ENCODE measurements around the gene PACSIN2.
"Not testable (repeated sequence)": the region's sequence is repeated elsewhere in the genome, so short reads cannot be mapped to it uniquely, and the experiment has no call there.

PACSIN2 gene

GRCh38 chr22:43014869-43015676, at the start of gene PACSIN2:
Gene PACSIN2 (minus strand): TSS chr22:43015149. CDS start chr22:42912080, 103,069 bp downstream.
- DNase-seq = peak; percentile 99

- peak; percentile 58 for DNase-seq
Measured at GRCh38 chr22:43060183-43060582, 45.2 kb upstream of the PACSIN2 start.

GRCh38 chr22:43057641-43058040, 42.7 kb upstream of the PACSIN2 start:
- DNase-seq = no peak

- DNase-seq = no peak
Measured at GRCh38 chr22:43053176-43053575, 38.2 kb upstream of the PACSIN2 start.

GRCh38 chr22:43050995-43051394, 36.0 kb upstream of the PACSIN2 start:
- no peak for DNase-seq

- no peak for DNase-seq
Measured at GRCh38 chr22:43047605-43048004, 32.7 kb upstream of the PACSIN2 start.

- no peak for DNase-seq
Measured at GRCh38 chr22:43044290-43044712, 29.4 kb upstream of the PACSIN2 start.

- DNase-seq = no peak
Measured at GRCh38 chr22:43042101-43042780, 27.3 kb upstream of the PACSIN2 start.

- DNase-seq = no peak
Measured at GRCh38 chr22:43039800-43040199, 24.9 kb upstream of the PACSIN2 start.

- no peak for DNase-seq
Measured at GRCh38 chr22:43038325-43038724, 23.4 kb upstream of the PACSIN2 start.

GRCh38 chr22:43036282-43036829, 21.4 kb upstream of the PACSIN2 start:
- no peak for DNase-seq

GRCh38 chr22:43035250-43035649, 20.3 kb upstream of the PACSIN2 start:
- DNase-seq = no peak

GRCh38 chr22:43031617-43032016, 16.7 kb upstream of the PACSIN2 start:
- DNase-seq = no peak

GRCh38 chr22:43018615-43019014, 3.7 kb upstream of the PACSIN2 start:
- no peak for DNase-seq

- no peak for DNase-seq
Measured at GRCh38 chr22:43017525-43018460, 2.8 kb upstream of the PACSIN2 start.

GRCh38 chr22:43016150-43016549, 1.2 kb upstream of the PACSIN2 start:
- not testable (repeated sequence) for DNase-seq

- no peak for DNase-seq
Measured at GRCh38 chr22:43015677-43016042, 711 bp upstream of the PACSIN2 start.

- DNase-seq = peak; percentile 29
Measured at GRCh38 chr22:43014316-43014868, 557 bp downstream of the PACSIN2 start.

GRCh38 chr22:43013355-43014315, 1.3 kb downstream of the PACSIN2 start:
- DNase-seq = peak; percentile 18

- no peak for DNase-seq
Measured at GRCh38 chr22:43012390-43012789, 2.6 kb downstream of the PACSIN2 start.

- DNase-seq = no peak
Measured at GRCh38 chr22:43011079-43011478, 3.9 kb downstream of the PACSIN2 start.
